GM12875 (cell line): ENCODE results near the gene COL8A1.

Source experiments
- H3K4me3 ChIP-seq: one replicate; pipeline ENCODE4 v1.5.1; 2011; ENCODE audit warnings: low read depth, low read length, control low read depth
- CTCF ChIP-seq: IDR thresholded peaks from 2 replicates; pipeline ENCODE4 v1.5.1; 2011; ENCODE audit warnings: low read depth, mild to moderate bottlenecking, control low read depth, inconsistent platforms, low read length, moderate library complexity, borderline replicate concordance; ENCODE audit not compliant: insufficient read depth

The COL8A1 gene

GRCh38 chr3:99646107-99646435 lies 7.7 kb downstream of the COL8A1 start:
- H3K4me3 ChIP-seq: no peak overlapping the region
- TF ChIP-seq CTCF: no peak

GRCh38 chr3:99647081-99647480 lies 8.7 kb downstream of the COL8A1 start:
- no peak overlapping the region for H3K4me3 ChIP-seq
- no peak for TF ChIP-seq CTCF

- no peak overlapping the region for H3K4me3 ChIP-seq
- TF ChIP-seq CTCF: no peak
Measured at GRCh38 chr3:99648101-99648500, 9.7 kb downstream of the COL8A1 start.

- H3K4me3 ChIP-seq: no peak overlapping the region
- no peak for TF ChIP-seq CTCF
Measured at GRCh38 chr3:99648516-99648915, 10.1 kb downstream of the COL8A1 start.

- no peak for TF ChIP-seq CTCF
- H3K4me3 ChIP-seq: no peak overlapping the region
Measured at GRCh38 chr3:99651531-99651930, 13.1 kb downstream of the COL8A1 start.

GRCh38 chr3:99656624-99657023 lies 18.2 kb downstream of the COL8A1 start:
- TF ChIP-seq CTCF: no peak
- H3K4me3 ChIP-seq: no peak overlapping the region

- no peak overlapping the region for H3K4me3 ChIP-seq
- no peak for TF ChIP-seq CTCF
Measured at GRCh38 chr3:99658274-99658673, 19.9 kb downstream of the COL8A1 start.

- no peak overlapping the region for H3K4me3 ChIP-seq
- no peak for TF ChIP-seq CTCF
Measured at GRCh38 chr3:99659032-99659431, 20.6 kb downstream of the COL8A1 start.
